ENCODE results near the gene CALML5.

Gene CALML5

DNA sequence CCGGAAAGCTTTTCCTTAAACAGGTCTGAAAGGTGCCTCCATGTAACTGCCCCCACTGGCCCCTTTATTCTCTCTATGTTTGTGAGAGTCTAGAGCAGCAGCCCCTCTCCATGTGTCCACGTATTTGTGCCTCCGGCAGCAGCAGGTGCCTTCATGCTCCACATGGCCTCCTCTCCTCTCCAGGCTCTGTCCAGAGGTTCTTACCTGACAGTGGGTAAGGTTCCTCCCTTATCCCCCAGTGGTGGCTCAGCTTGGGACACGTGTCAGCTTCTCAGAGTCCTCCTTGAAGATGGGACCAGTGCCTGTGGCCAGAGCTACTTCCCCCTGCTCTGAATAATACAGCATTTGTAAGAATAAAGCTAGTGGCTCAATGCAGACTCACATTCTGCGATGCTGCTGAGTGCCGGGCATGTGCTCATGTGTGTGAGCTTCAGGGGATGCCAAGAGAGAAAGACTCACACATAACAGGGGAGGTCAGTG, 33.3 kb upstream of the CALML5 start:
- no peak for DNase-seq

- DNase-seq: no peak
Measured at GRCh38 chr10:5532307-5532605, 32.9 kb upstream of the CALML5 start.

DNA sequence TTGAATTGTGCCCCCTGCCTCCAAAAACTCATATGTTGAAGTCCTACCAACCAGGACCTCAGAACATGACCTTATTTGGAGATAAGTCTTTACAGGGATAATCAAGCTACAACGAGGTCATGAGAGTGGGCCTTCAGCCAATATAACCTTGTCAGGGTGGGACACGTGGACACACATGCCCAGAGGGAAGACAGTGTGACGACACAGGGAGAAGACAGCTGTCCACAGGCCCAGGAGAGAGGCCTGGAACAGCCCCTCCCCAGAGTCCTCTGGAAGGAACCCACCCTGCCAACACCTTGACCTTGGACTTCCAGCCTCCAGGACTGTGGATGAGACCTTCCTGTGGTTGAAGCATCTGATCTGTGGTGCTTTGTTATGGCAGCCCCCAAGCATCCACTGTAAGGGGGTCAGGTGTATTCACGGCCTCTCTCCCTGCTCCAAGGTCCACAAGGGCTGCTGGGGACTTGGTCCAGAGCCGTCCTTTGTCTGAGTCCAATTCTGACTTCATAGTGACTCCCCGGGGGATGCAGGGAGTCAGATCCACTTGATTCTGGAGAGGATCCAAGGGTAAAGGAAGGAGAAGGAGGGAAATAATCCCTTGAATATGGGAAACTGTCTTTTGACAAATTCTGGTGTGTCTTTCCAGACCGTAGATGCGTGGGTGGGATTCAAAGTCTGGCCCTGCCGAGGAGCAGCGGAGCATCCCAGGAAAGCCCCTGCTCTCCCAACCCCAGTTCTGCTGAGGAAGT, 32.4 kb upstream of the CALML5 start:
- no peak for DNase-seq

DNA sequence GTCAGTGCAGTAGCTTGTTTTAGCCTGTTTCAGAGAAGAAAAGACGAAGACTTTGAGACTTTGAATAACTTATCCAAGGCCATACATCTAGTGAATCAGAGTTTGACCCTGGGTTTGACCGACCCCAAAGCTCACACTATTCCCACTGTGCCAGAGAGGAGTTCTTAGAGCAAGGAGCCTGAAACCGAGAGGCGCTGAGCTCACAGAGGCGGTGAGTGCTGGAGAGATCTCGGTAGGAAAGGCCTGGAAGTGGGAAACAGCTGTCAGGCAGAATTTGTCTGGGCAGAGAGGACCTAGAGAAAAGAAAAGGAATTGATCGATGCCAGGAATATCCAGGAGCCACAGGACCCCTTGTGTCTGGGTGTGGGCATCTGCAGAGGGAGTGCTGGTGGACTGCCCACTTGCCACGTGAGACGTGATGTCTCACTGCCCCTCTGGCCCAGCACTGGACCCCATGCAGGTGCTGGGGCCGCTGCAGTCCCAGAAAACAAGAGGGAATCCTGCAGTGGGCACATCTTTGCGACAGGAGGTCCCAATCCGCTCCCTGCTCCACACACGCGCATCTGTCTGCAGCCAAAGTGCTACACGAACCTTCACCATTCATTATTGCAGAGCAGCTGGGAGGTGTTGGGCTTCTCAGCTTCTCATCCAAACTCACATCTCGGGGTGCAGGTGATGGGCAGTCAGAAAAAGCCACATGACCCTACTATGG, 31.6 kb upstream of the CALML5 start:
- DNase-seq: no peak

DNA sequence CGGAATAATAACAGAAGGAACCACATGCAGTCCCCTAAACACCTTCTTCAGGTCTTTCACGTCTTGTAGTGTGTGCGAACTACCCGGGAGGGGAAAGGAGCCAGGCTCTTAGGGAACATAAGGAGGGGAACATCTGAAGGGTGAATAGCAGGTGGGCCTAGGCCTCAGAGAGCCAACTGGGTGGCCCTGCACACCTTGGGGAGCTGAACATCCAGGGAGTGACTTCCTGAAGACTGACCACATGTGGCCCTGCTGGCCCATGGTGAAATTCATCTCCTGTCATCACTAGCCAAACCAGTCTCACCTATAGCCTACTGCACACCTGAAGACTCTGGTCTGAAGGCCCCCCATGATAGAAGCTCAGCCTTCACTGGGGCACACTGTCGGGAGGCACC, 31.0 kb upstream of the CALML5 start:
- DNase-seq: no peak

DNA sequence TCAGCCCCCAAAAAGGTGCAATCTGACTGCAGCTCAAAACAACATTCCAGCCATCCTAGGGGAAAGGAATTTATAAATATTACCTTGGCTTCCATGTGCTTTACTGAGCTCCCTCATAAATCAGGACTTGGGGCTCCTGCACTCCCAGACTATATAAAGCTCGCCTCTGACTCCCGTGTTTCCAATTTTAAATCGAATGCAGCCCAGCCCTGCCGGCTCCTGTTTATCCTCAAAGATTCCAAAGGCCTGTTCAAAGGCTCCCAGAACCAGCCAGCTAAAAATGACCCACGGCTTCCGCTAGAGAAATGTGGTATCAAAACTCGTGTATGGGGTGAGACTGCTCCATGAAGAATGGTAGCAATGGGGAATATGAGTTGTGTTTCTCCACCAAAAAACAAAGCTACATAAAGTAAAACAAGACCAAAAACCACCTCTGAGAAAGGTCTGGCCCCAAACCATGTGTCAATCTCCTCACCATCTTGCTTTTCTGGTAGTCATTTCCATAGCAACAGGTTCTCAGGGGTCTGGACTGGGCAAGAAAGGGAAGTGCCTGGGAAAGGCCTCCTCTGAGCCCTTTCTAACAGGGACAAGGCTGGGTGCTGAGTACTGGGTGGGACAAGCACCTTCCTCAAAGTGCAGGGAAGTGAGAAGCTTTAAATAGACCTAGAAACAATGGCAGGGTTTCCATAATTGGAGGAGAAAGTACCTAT, 30.5 kb upstream of the CALML5 start:
- no peak for DNase-seq

GRCh38 chr10:5528989-5529701, 29.8 kb upstream of the CALML5 start:
- no peak for DNase-seq

GRCh38 chr10:5527332-5528200, 28.2 kb upstream of the CALML5 start:
- DNase-seq: no peak

DNA sequence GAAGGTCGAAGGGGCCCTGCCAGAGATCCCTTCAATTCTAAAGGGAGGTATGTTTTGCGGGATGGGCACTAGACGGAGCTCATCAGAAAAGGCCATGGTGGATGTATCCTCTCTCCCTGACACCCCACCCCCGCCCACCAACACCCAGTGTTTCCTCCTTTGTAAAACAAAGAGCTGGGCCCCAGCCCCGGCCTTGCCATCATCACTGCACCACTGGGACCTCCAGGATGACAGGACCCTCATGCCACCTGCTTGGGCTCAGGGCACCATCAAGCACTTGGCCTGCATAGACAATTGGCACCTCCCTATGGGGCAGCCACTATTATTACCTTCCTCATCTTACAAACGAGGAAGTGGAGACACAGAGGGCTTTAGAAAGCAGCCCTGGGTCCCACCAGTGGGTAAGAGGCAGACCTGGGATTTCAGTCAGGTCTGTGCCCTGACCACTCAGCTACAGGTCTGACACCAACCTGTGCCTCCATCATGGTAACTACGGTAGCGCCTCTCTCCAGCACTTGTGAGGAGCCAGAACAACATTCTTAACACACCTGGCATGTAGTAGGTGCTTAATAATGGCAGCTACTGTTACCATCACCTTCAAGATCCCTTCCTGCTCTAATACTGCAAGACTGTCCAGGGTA, 27.4 kb upstream of the CALML5 start:
- DNase-seq: no peak

- no peak for DNase-seq
Measured at GRCh38 chr10:5525561-5526341, 26.4 kb upstream of the CALML5 start.

DNA sequence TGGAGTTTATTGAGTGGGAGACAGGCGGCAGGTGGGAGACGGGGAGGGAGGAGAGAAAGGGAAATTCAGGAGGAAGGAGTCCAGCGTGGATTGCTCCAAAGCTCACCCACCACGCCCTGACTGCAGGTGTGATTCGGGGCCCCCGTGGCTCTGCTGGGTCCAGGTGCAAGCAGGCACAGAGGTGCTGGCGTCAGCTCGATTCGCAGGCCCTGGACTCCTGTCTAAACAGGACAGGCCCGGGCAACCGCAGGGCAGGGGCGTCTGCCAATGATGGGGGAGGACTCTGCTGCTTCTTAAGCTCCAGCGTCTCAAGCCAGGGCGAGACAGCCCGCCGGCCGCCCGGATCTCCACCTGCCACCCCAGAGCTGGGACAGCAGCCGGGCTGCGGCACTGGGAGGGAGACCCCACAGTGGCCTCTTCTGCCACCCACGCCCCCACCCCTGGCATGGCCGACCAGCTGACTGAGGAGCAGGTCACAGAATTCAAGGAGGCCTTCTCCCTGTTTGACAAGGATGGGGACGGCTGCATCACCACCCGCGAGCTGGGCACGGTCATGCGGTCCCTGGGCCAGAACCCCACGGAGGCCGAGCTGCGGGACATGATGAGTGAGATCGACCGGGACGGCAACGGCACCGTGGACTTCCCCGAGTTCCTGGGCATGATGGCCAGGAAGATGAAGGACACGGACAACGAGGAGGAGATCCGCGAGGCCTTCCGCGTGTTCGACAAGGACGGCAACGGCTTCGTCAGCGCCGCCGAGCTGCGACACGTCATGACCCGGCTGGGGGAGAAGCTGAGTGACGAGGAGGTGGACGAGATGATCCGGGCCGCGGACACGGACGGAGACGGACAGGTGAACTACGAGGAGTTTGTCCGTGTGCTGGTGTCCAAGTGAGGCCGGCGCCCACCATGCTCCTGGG, 25.5 kb upstream of the CALML5 start, which contains the start of gene CALML3:
Gene CALML3 (plus strand): TSS at position 321 of the 920 bp plus-strand sequence. CDS start 125 bp downstream, at position 446.
- no peak for DNase-seq

GRCh38 chr10:5523796-5524574, 24.6 kb upstream of the CALML5 start:
- DNase-seq: no peak

DNA sequence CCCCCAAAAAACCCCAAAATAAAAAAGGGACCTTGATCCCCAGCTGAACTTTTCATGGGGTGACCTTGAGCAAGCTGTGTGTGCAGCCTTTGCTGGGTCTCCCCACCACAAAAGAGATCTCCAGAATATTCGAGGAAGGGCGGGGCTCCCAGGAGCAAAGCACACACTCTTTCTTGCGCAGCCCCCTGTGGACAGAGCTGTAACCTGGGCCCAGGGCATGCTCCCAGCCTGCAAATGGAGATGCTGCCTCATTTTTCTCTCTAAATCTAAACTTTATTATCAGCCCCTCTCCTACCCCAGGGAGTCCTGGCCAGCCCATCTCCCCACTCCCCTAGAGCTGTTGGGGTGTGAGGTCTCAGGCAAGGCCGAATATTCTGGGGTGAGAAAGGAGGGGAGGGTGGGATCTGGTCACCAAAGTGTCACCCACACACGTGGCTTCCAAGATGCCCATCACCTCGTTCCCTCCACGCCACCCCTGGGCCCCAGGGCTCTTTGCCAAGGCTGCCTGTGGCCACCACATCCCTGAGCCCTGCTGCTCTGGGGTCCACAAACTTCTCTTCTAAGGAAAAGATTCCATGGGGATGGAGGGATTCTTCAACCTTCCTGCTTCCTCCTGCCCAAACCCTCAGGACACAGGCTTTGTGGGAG, 23.7 kb upstream of the CALML5 start:
- DNase-seq: no peak

GRCh38 chr10:5519054-5519453, 19.7 kb upstream of the CALML5 start:
- no peak for DNase-seq

- DNase-seq: no peak
Measured at GRCh38 chr10:5518143-5518542, 18.8 kb upstream of the CALML5 start.

DNA sequence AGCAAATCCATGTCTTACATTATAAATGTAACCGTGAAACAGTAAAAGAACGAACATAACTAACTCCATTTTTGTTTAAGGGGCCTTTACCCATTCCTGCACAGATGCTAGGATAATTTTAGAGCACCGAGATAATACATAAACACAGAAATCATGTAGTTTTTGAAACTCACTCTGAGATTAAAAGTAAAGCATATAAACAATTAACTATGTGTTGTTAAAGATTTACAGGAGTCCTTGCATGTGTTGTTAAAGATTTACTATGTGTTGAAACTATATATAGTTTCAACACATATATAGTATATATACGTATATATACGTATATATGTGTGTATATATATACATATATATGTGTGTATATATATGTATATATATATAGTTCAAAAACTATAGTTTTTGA, 18.2 kb upstream of the CALML5 start:
- no peak for DNase-seq

- no peak for DNase-seq
Measured at GRCh38 chr10:5515948-5516761, 16.8 kb upstream of the CALML5 start.

Data from CD4-positive, alpha-beta T cell treated with Interleukin-21 for 1 hour (primary cell).